Neural cell (in vitro differentiated cells): ENCODE measurements around the gene GADD45A. TPM values are rescaled to one million over a fixed set of nuclear protein-coding genes. Genes with fewer than 3 reads are reported as not detected.

Source experiments
- H2AFZ ChIP-seq: fragments of 200-600, 300-800 bp; sonication (generic), shearing (Covaris generic); 2 replicates; pipeline ENCODE4 v1.6.0; 2014; ENCODE audit warnings: low read depth, mild to moderate bottlenecking, antibody characterized with exemption, low read length, moderate library complexity
- H3F3A ChIP-seq: fragments of 200-600 bp; shearing (Covaris generic); 2 replicates; pipeline ENCODE4 v1.6.1; 2016; ENCODE audit warnings: mild to moderate bottlenecking, moderate library complexity, mixed read lengths, antibody characterized with exemption, low read length; ENCODE audit not compliant: insufficient read depth, poor library complexity, severe bottlenecking
- H3K27ac ChIP-seq: fragments of 200-600, 300-800 bp; sonication (generic), shearing (Covaris generic); 2 replicates; pipeline ENCODE4 v1.5.1; 2014; ENCODE audit warnings: mild to moderate bottlenecking, low read length, moderate library complexity
- H3K27me3 ChIP-seq: fragments of 300-800, 200-600 bp; sonication (generic), shearing (Covaris generic); 2 replicates; pipeline ENCODE4 v1.6.0; 2014; ENCODE audit warnings: mild to moderate bottlenecking, low read depth, low read length, moderate library complexity; ENCODE audit not compliant: insufficient read depth
- H3K36me3 ChIP-seq: fragments of 300-800, 200-600 bp; sonication (generic), shearing (Covaris generic); 2 replicates; pipeline ENCODE4 v1.5.1; 2014; ENCODE audit warnings: mild to moderate bottlenecking, antibody characterized with exemption, low read length, moderate library complexity; ENCODE audit not compliant: insufficient read depth
- H3K4me2 ChIP-seq: fragments of 300-800, 200-600 bp; sonication (generic), shearing (Covaris generic); 2 replicates; pipeline ENCODE4 v1.6.0; 2014; ENCODE audit warnings: mild to moderate bottlenecking, low read length
- H3K4me3 ChIP-seq: fragments of 300-800, 200-600 bp; sonication (generic), shearing (Covaris generic); 2 replicates; pipeline ENCODE4 v1.5.1; 2014; ENCODE audit warnings: mild to moderate bottlenecking, low read length, moderate library complexity
- H3K79me2 ChIP-seq: fragments of 200-600 bp; shearing (Covaris generic); replicated peaks from 2 replicates; pipeline ENCODE4 v1.6.0; 2014; ENCODE audit warnings: mild to moderate bottlenecking, low read length, moderate library complexity; ENCODE audit not compliant: insufficient read depth
- H3K9ac ChIP-seq: fragments of 300-800, 200-600 bp; sonication (generic), shearing (Covaris generic); 2 replicates; pipeline ENCODE4 v1.6.1; 2016; ENCODE audit warnings: mild to moderate bottlenecking, low read length, mixed read lengths
- H3K9me2 ChIP-seq: fragments of 200-600 bp; shearing (Covaris generic); 2 replicates; pipeline ENCODE4 v1.6.1; 2016; ENCODE audit warnings: mild to moderate bottlenecking, low read length, mixed read lengths; ENCODE audit not compliant: insufficient read depth
- H3K9me3 ChIP-seq: fragments of 200-600, 300-800 bp; sonication (generic), shearing (Covaris generic); 2 replicates; pipeline ENCODE4 v1.6.1; 2016; ENCODE audit warnings: mild to moderate bottlenecking, mixed run types, low read length, moderate library complexity, mixed read lengths
- H4K20me1 ChIP-seq: fragments of 200-600 bp; shearing (Covaris generic); 2 replicates; pipeline ENCODE4 v1.6.1; 2016; ENCODE audit warnings: mild to moderate bottlenecking, mixed run types; ENCODE audit not compliant: insufficient read depth
- CTCF ChIP-seq: fragments of 450-650 bp; IDR thresholded peaks from 2 replicates; pipeline ENCODE4 v1.5.1; 2014; ENCODE audit warnings: antibody characterized with exemption, mild to moderate bottlenecking, moderate library complexity; ENCODE audit not compliant: poor library complexity, severe bottlenecking
- EP300 ChIP-seq: fragments of 450-650 bp; conservative IDR thresholded peaks from 2 replicates; pipeline ENCODE4 v1.6.1; 2014; ENCODE audit warnings: antibody characterized with exemption, mild to moderate bottlenecking, moderate library complexity; ENCODE audit not compliant: poor library complexity, severe bottlenecking
- EZH2 ChIP-seq: fragments of 200-600, 300-800 bp; shearing (Covaris generic), sonication (generic); IDR thresholded peaks from 2 replicates; pipeline ENCODE4 v1.6.1; 2014; ENCODE audit warnings: antibody characterized with exemption, low read length, borderline replicate concordance, mild to moderate bottlenecking; ENCODE audit not compliant: insufficient read depth, poor library complexity, severe bottlenecking
- MXI1 ChIP-seq: fragments of 450-650 bp; conservative IDR thresholded peaks from 2 replicates; pipeline ENCODE4 v1.6.1; 2014; ENCODE audit warnings: antibody characterized with exemption, mild to moderate bottlenecking; ENCODE audit not compliant: poor library complexity, severe bottlenecking
- RAD21 ChIP-seq: fragments of 450-650 bp; conservative IDR thresholded peaks from 2 replicates; pipeline ENCODE4 v1.6.1; 2014; ENCODE audit warnings: antibody characterized with exemption, mild to moderate bottlenecking, moderate library complexity
- REST ChIP-seq: IDR thresholded peaks from 2 replicates; pipeline ENCODE4 v1.6.1; 2012; ENCODE audit warnings: borderline replicate concordance
- SMC3 ChIP-seq: fragments of 450-650 bp; conservative IDR thresholded peaks from 2 replicates; pipeline ENCODE4 v1.6.1; 2014; ENCODE audit warnings: antibody characterized with exemption, mild to moderate bottlenecking, moderate library complexity; ENCODE audit not compliant: poor library complexity
- TAF1 ChIP-seq: IDR thresholded peaks from 2 replicates; pipeline ENCODE4 v1.6.1; 2012; ENCODE audit warnings: low read depth
- polyA plus RNA-seq: library from polyadenylated mRNA; depleted of rRNA; stranded (reverse); fragments of >200 nt; gene quantifications from 2 replicates; pipeline ENCODE4 v1.2.3, GENCODE V29; 2014

GADD45A gene
- polyA plus RNA-seq, 1 donor from 2014 or later: 13.7 TPM

GRCh38 chr1:67731322-67731721 lies 46.3 kb downstream of the GADD45A start:
- Histone ChIP-seq H3F3A (no peaks in the 10 kb centered on the region), H3K36me3 (no peaks in the 10 kb centered on the region), H3K9me2 (no peaks in the 10 kb centered on the region), H3K27me3 (no peaks in the 10 kb centered on the region), H3K9ac (no peak overlapping the region), H3K4me3 (no peak overlapping the region), H3K27ac (no peak overlapping the region), H4K20me1 (no peaks in the 10 kb centered on the region), H2AFZ (no peak overlapping the region), H3K79me2 (no peaks in the 10 kb centered on the region), H3K4me2 (no peak overlapping the region), H3K9me3 (no peaks in the 10 kb centered on the region)
- TF ChIP-seq TAF1: no peak

GRCh38 chr1:67732750-67733151 lies 47.8 kb downstream of the GADD45A start:
- no peaks in the 10 kb centered on the region for H3K79me2 ChIP-seq

More at GRCh38 chr1:67732750-67733151, 47.8 kb downstream of the GADD45A start:
- Histone ChIP-seq H3K4me2 (no peak overlapping the region), H3K27me3 (no peaks in the 10 kb centered on the region), H2AFZ (no peak overlapping the region), H3K4me3 (no peak overlapping the region), H3F3A (no peaks in the 10 kb centered on the region), H3K9me2 (no peaks in the 10 kb centered on the region), H3K27ac (no peak overlapping the region), H3K36me3 (no peaks in the 10 kb centered on the region), H4K20me1 (no peaks in the 10 kb centered on the region), H3K9ac (no peak overlapping the region), H3K9me3 (no peaks in the 10 kb centered on the region)
- TF ChIP-seq CTCF (no peak), EZH2 (no peak), MXI1 (no peak), REST (no peak), SMC3 (no peak), RAD21 (no peak), EP300 (no peak), TAF1 (no peak)
